Pancreas (tissue), 10 donors: ENCODE measurements around the gene MYADML2. TPM values are rescaled to one million over a fixed set of nuclear protein-coding genes. Genes with fewer than 3 reads are reported as not detected.

Source experiments
- ATAC-seq, 4 donors: fragments of 200-7000 bp; cut with Tn5 transposase; one replicate each; pipeline versions ENCODE4 v1.8.0 to v1.9.1; 2020; ENCODE audit warnings: mild to moderate bottlenecking in 4 of 4, moderate library complexity in 4 of 4
- DNase-seq, 6 donors: peaks; one replicate each; pipeline ENCODE4 v3.0.0-alpha.2; 2020
- FAIRE-seq: peaks from 2 replicates; lab custom pipeline; 2012; peaks lifted over from hg19 to GRCh38; lab: Jason Lieb, UNC
- H3K27ac ChIP-seq, 4 donors: fragments of 200-600 bp; sonication (generic); 1 replicate in 3 of 4; 2 replicates in 1 of 4; pipeline versions ENCODE4 v1.5.0 to v1.8.0; 2020
- H3K27me3 ChIP-seq, 4 donors: fragments of 200-600 bp; one replicate each; pipeline ENCODE4 v1.8.0; 2021
- H3K36me3 ChIP-seq, 3 donors: fragments of 200-600 bp; sonication (generic) in 1 of 3; one replicate each; pipeline versions ENCODE4 v1.5.0 to v1.8.0; 2020 to 2021
- H3K4me1 ChIP-seq, 3 donors: fragments of 200-600 bp; one replicate each; pipeline ENCODE4 v1.8.0; 2021
- H3K4me3 ChIP-seq, 4 donors: fragments of 200-600 bp; sonication (generic) in 2 of 4; one replicate each; pipeline versions ENCODE4 v1.5.0 to v1.8.0; 2020 to 2021
- H3K9me3 ChIP-seq, 4 donors: fragments of 200-600 bp; one replicate each; pipeline ENCODE4 v1.8.0; 2021
- CTCF ChIP-seq, 4 donors: fragments of 200-600 bp; sonication (generic) in 3 of 4; IDR thresholded peaks; one replicate each; pipeline versions ENCODE4 v1.5.0 to v1.8.0; 2021; ENCODE audit warnings: antibody characterized with exemption in 4 of 4
- WGBS, 2 donors: extraction: QIAGEN DNeasy Blood & Tissue Kit; methylation state at CpG; one replicate each; pipeline ENCODE4 v1.1.7; 2013; 5-methylcytosine and 5-hydroxymethylcytosine counted together
- intact Hi-C, 3 donors: fragments of 100-400 bp; cut with DNase I; formaldehyde crosslinking; loops; one replicate each; pipeline versions ENCODE4 v1.11.1 to v1.14.2; 2022
- polyA plus RNA-seq, 2 donors: library from polyadenylated mRNA; stranded (reverse); fragments of 200-250 nt; gene quantifications; one replicate each; pipeline ENCODE4 v1.2.3, GENCODE V29; 2013
- total RNA-seq, 6 donors: library from RNA; stranded (reverse); fragmentation: NEBNext Ultra II Directional in 4 of 6; extraction: Animal tissue kit (Norgen Biotek cat#: 25700) in 4 of 6; gene quantifications; one replicate each; pipeline versions ENCODE4 v1.2.1 to v1.2.4, GENCODE V29; 2021 to 2023
- donor health status: healthy with polysubstance abuse.
- donor health status: DM: no; HTN: no; CAD: no; lungs with moderate emphysema.
- donor health status: DM: no; HTN: no; CAD: no.
- donor health status: control.
- donor health status: control.
- donor health status: Bipolar disorder and iron deficiency.
- donor health status: DM: yes; HTN: yes; CAD: no.
- donor health status: DM: no; HTN: no; CAD: no.
- donor health status: DM: no; HTN: no; CAD: no.
- donor health status: DM: yes; HTN: yes; CAD: no.

Gene MYADML2
- total and polyA plus RNA-seq, 8 donors, result not detected

GRCh38 chr17:81905424-81905875 lies 41.6 kb downstream of the MYADML2 start:
- Histone ChIP-seq H3K9me3 (no peaks in the 10 kb centered on the region), H3K36me3 (no peaks in the 10 kb centered on the region), H3K4me3 (no peak overlapping the region), H3K4me1 (peaks cover 5 to 13% (median 9%) of the 10 kb centered on the region in 3 donors), H3K27ac (no peak overlapping the region), H3K27me3 (no peaks in the 10 kb centered on the region)
- ATAC-seq, result no peak
- DNase-seq, result peak in 1 of 6 donors; percentile 70
- intact Hi-C loops, result no loop called here
- FAIRE-seq, result no peak
- no peak for TF ChIP-seq CTCF (IDR thresholded peaks at IDR 0.05)
- WGBS, 2 donors, result 93 to 96% methylated on average over 16 of the region's 16 CpGs

GRCh38 chr17:81904600-81905423 lies 42.2 kb downstream of the MYADML2 start:
- Histone ChIP-seq H3K4me1 (peaks cover 0 to 6% (median 3%) of the 10 kb centered on the region in 3 donors), H3K27ac (no peak overlapping the region), H3K27me3 (no peaks in the 10 kb centered on the region), H3K4me3 (no peak overlapping the region), H3K36me3 (no peaks in the 10 kb centered on the region), H3K9me3 (no peaks in the 10 kb centered on the region)
- FAIRE-seq (no peak), DNase-seq (peak in 2 of 6 donors; percentile 27 to 65), ATAC-seq (no peak)
- TF ChIP-seq CTCF (IDR thresholded peaks at IDR 0.05), result no peak
- intact Hi-C loops, result no loop called here
- WGBS, 2 donors, result 91 to 92% methylated on average over 28 of the region's 28 CpGs

- ATAC-seq, result no peak
- no peak for FAIRE-seq
- no peaks in the 10 kb centered on the region for H3K9me3 ChIP-seq
- TF ChIP-seq CTCF (IDR thresholded peaks at IDR 0.05), result no peak
- 95 to 97% methylated on average over 24 of the region's 24 CpGs for WGBS, 2 donors
- no peaks in the 10 kb centered on the region for H3K36me3 ChIP-seq
- peaks cover 0 to 6% (median 3%) of the 10 kb centered on the region in 3 donors for H3K4me1 ChIP-seq
- peak in 2 of 6 donors; percentile 27 to 72 for DNase-seq
- H3K4me3 ChIP-seq, result no peak overlapping the region
- no peak overlapping the region for H3K27ac ChIP-seq
- no peaks in the 10 kb centered on the region for H3K27me3 ChIP-seq
- intact Hi-C loops, result no loop called here
These were observed 43.0 kb downstream of the MYADML2 start for GRCh38 chr17:81903896-81904599.

- DNase-seq, result peak in 2 of 6 donors; percentile 25 to 70
- Histone ChIP-seq H3K4me3 (no peak overlapping the region), H3K36me3 (peaks cover 0 to 5% (median 0%) of the 10 kb centered on the region in 3 donors), H3K27me3 (no peaks in the 10 kb centered on the region), H3K4me1 (peaks cover 0 to 6% (median 3%) of the 10 kb centered on the region in 3 donors), H3K27ac (no peak overlapping the region), H3K9me3 (no peaks in the 10 kb centered on the region)
- no peak for ATAC-seq
- 95% methylated on average over 10 of the region's 10 CpGs for WGBS, 2 donors
- TF ChIP-seq CTCF (IDR thresholded peaks at IDR 0.05), result no peak
- no peak for FAIRE-seq
- intact Hi-C loops, result no loop called here
These were observed 43.6 kb downstream of the MYADML2 start for GRCh38 chr17:81903415-81903831.
